ENCODE measurements around the gene WDR86. TPM values are rescaled to one million over a fixed set of nuclear protein-coding genes. Genes with fewer than 3 reads are reported as not detected.

The WDR86 gene
- polyA plus RNA-seq, 4 donors, result 1.1 to 4.3 (median 1.8) TPM; not detected in 1

GRCh38 chr7:151380199-151381097 lies 29.4 kb downstream of the WDR86 start:
- WGBS, 3 donors, result 80 to 85% (median 80%) methylated on average over 27 to 32 of the region's 32 CpGs
- H3K4me1 ChIP-seq (ENCODE audit: control insufficient read depth in 3 of 3, insufficient read depth in 2 of 3, low read depth in 1 of 3, low read length in 2 of 3), result peaks cover 0 to 8% (median 0%) of the 10 kb centered on the region in 3 donors
- H3K9me3 ChIP-seq (ENCODE audit: control insufficient read depth in 2 of 2, insufficient read depth in 1 of 2, low read depth in 1 of 2, low read length in 1 of 2), result no peaks in the 10 kb centered on the region
- H3K36me3 ChIP-seq (ENCODE audit: control insufficient read depth in 3 of 3, insufficient read depth in 2 of 3, low read depth in 1 of 3, low read length in 3 of 3), result peaks cover 9 to 45% (median 17%) of the 10 kb centered on the region in 3 donors
- H3K27me3 ChIP-seq (ENCODE audit: control insufficient read depth in 3 of 3, insufficient read depth in 3 of 3, low read length in 3 of 3), result peaks cover 0 to 29% (median 4%) of the 10 kb centered on the region in 3 donors
- DNase-seq (no peak), FAIRE-seq (no peak)
- no peak overlapping the region for H3K27ac ChIP-seq (ENCODE audit: low read depth in 1 of 3, low read length in 2 of 3)
- H3K4me3 ChIP-seq (ENCODE audit: low read depth in 1 of 3, low read length in 3 of 3), result no peak overlapping the region

- DNase-seq, result no peak
- WGBS, 3 donors, result 86 to 92% (median 90%) methylated on average over 25 of the region's 25 CpGs
- Histone ChIP-seq H3K4me3 (ENCODE audit: low read depth in 1 of 3, low read length in 3 of 3) (no peak overlapping the region), H3K4me1 (ENCODE audit: control insufficient read depth in 3 of 3, insufficient read depth in 2 of 3, low read depth in 1 of 3, low read length in 2 of 3) (peaks cover 0 to 8% (median 0%) of the 10 kb centered on the region in 3 donors), H3K27ac (ENCODE audit: low read depth in 1 of 3, low read length in 2 of 3) (no peak overlapping the region), H3K9me3 (ENCODE audit: control insufficient read depth in 2 of 2, insufficient read depth in 1 of 2, low read depth in 1 of 2, low read length in 1 of 2) (no peaks in the 10 kb centered on the region), H3K36me3 (ENCODE audit: control insufficient read depth in 3 of 3, insufficient read depth in 2 of 3, low read depth in 1 of 3, low read length in 3 of 3) (peaks cover 9 to 46% (median 19%) of the 10 kb centered on the region in 3 donors), H3K27me3 (ENCODE audit: control insufficient read depth in 3 of 3, insufficient read depth in 3 of 3, low read length in 3 of 3) (peaks cover 0 to 27% (median 4%) of the 10 kb centered on the region in 3 donors)
- FAIRE-seq, result no peak
These were observed 30.2 kb downstream of the WDR86 start for GRCh38 chr7:151379534-151380198.

GRCh38 chr7:151379193-151379520 lies 30.7 kb downstream of the WDR86 start:
- FAIRE-seq (no peak), DNase-seq (no peak)
- Histone ChIP-seq H3K27me3 (ENCODE audit: control insufficient read depth in 3 of 3, insufficient read depth in 3 of 3, low read length in 3 of 3) (peaks cover 0 to 27% (median 4%) of the 10 kb centered on the region in 3 donors), H3K36me3 (ENCODE audit: control insufficient read depth in 3 of 3, insufficient read depth in 2 of 3, low read depth in 1 of 3, low read length in 3 of 3) (peaks cover 9 to 52% (median 19%) of the 10 kb centered on the region in 3 donors), H3K4me3 (ENCODE audit: low read depth in 1 of 3, low read length in 3 of 3) (no peak overlapping the region), H3K9me3 (ENCODE audit: control insufficient read depth in 2 of 2, insufficient read depth in 1 of 2, low read depth in 1 of 2, low read length in 1 of 2) (no peaks in the 10 kb centered on the region), H3K4me1 (ENCODE audit: control insufficient read depth in 3 of 3, insufficient read depth in 2 of 3, low read depth in 1 of 3, low read length in 2 of 3) (peaks cover 0 to 8% (median 0%) of the 10 kb centered on the region in 3 donors), H3K27ac (ENCODE audit: low read depth in 1 of 3, low read length in 2 of 3) (no peak overlapping the region)
- 80 to 89% (median 82%) methylated on average over 6 of the region's 6 CpGs for WGBS, 3 donors

- no peak overlapping the region for H3K4me3 ChIP-seq (ENCODE audit: low read depth in 1 of 3, low read length in 3 of 3)
- 86 to 93% (median 91%) methylated on average over 17 of the region's 17 CpGs for WGBS, 3 donors
- DNase-seq, result no peak
- peaks cover 0 to 8% (median 0%) of the 10 kb centered on the region in 3 donors for H3K4me1 ChIP-seq (ENCODE audit: control insufficient read depth in 3 of 3, insufficient read depth in 2 of 3, low read depth in 1 of 3, low read length in 2 of 3)
- FAIRE-seq, result no peak
- no peak overlapping the region for H3K27ac ChIP-seq (ENCODE audit: low read depth in 1 of 3, low read length in 2 of 3)
- peaks cover 0 to 26% (median 4%) of the 10 kb centered on the region in 3 donors for H3K27me3 ChIP-seq (ENCODE audit: control insufficient read depth in 3 of 3, insufficient read depth in 3 of 3, low read length in 3 of 3)
- no peaks in the 10 kb centered on the region for H3K9me3 ChIP-seq (ENCODE audit: control insufficient read depth in 2 of 2, insufficient read depth in 1 of 2, low read depth in 1 of 2, low read length in 1 of 2)
- H3K36me3 ChIP-seq (ENCODE audit: control insufficient read depth in 3 of 3, insufficient read depth in 2 of 3, low read depth in 1 of 3, low read length in 3 of 3), result peaks cover 9 to 57% (median 23%) of the 10 kb centered on the region in 3 donors
These were observed 31.2 kb downstream of the WDR86 start for GRCh38 chr7:151378496-151379192.

- Histone ChIP-seq H3K4me3 (ENCODE audit: low read depth in 1 of 3, low read length in 3 of 3) (no peak overlapping the region), H3K27me3 (ENCODE audit: control insufficient read depth in 3 of 3, insufficient read depth in 3 of 3, low read length in 3 of 3) (peaks cover 0 to 21% (median 4%) of the 10 kb centered on the region in 3 donors), H3K4me1 (ENCODE audit: control insufficient read depth in 3 of 3, insufficient read depth in 2 of 3, low read depth in 1 of 3, low read length in 2 of 3) (peaks cover 0 to 8% (median 0%) of the 10 kb centered on the region in 3 donors), H3K36me3 (ENCODE audit: control insufficient read depth in 3 of 3, insufficient read depth in 2 of 3, low read depth in 1 of 3, low read length in 3 of 3) (peaks cover 9 to 63% (median 25%) of the 10 kb centered on the region in 3 donors), H3K27ac (ENCODE audit: low read depth in 1 of 3, low read length in 2 of 3) (no peak overlapping the region), H3K9me3 (ENCODE audit: control insufficient read depth in 2 of 2, insufficient read depth in 1 of 2, low read depth in 1 of 2, low read length in 1 of 2) (no peaks in the 10 kb centered on the region)
- no peak for FAIRE-seq
- 90 to 95% (median 91%) methylated on average over 9 of the region's 9 CpGs for WGBS, 3 donors
- no peak for DNase-seq
These were observed 31.8 kb downstream of the WDR86 start for GRCh38 chr7:151378011-151378410.

GRCh38 chr7:151377406-151377805 lies 32.4 kb downstream of the WDR86 start:
- WGBS, 3 donors, result 75 to 92% (median 89%) methylated on average over 11 to 12 of the region's 12 CpGs
- H3K36me3 ChIP-seq (ENCODE audit: control insufficient read depth in 3 of 3, insufficient read depth in 2 of 3, low read depth in 1 of 3, low read length in 3 of 3), result peaks cover 9 to 69% (median 27%) of the 10 kb centered on the region in 3 donors

GRCh38 chr7:151376218-151376902 lies 33.5 kb downstream of the WDR86 start:
- H3K9me3 ChIP-seq (ENCODE audit: control insufficient read depth in 2 of 2, insufficient read depth in 1 of 2, low read depth in 1 of 2, low read length in 1 of 2), result no peaks in the 10 kb centered on the region
- FAIRE-seq (no peak), DNase-seq (no peak)
- H3K27ac ChIP-seq (ENCODE audit: low read depth in 1 of 3, low read length in 2 of 3), result no peak overlapping the region
- no peaks in the 10 kb centered on the region for H3K4me1 ChIP-seq (ENCODE audit: control insufficient read depth in 3 of 3, insufficient read depth in 2 of 3, low read depth in 1 of 3, low read length in 2 of 3)
- H3K27me3 ChIP-seq (ENCODE audit: control insufficient read depth in 3 of 3, insufficient read depth in 3 of 3, low read length in 3 of 3), result peaks cover 0 to 7% (median 0%) of the 10 kb centered on the region in 3 donors
- H3K36me3 ChIP-seq (ENCODE audit: control insufficient read depth in 3 of 3, insufficient read depth in 2 of 3, low read depth in 1 of 3, low read length in 3 of 3), result peaks cover 9 to 77% (median 29%) of the 10 kb centered on the region in 3 donors
- no peak overlapping the region for H3K4me3 ChIP-seq (ENCODE audit: low read depth in 1 of 3, low read length in 3 of 3)
- 96 to 98% (median 96%) methylated on average over 32 to 33 of the region's 33 CpGs for WGBS, 3 donors

More at GRCh38 chr7:151377406-151377805, 32.4 kb downstream of the WDR86 start:
- Histone ChIP-seq H3K27me3 (ENCODE audit: control insufficient read depth in 3 of 3, insufficient read depth in 3 of 3, low read length in 3 of 3) (peaks cover 0 to 15% (median 4%) of the 10 kb centered on the region in 3 donors), H3K4me3 (ENCODE audit: low read depth in 1 of 3, low read length in 3 of 3) (no peak overlapping the region), H3K9me3 (ENCODE audit: control insufficient read depth in 2 of 2, insufficient read depth in 1 of 2, low read depth in 1 of 2, low read length in 1 of 2) (no peaks in the 10 kb centered on the region), H3K4me1 (ENCODE audit: control insufficient read depth in 3 of 3, insufficient read depth in 2 of 3, low read depth in 1 of 3, low read length in 2 of 3) (peaks cover 0 to 8% (median 0%) of the 10 kb centered on the region in 3 donors), H3K27ac (ENCODE audit: low read depth in 1 of 3, low read length in 2 of 3) (no peak overlapping the region)
- FAIRE-seq (no peak), DNase-seq (no peak)

Data from small intestine (tissue), 7 donors.